Measurements from ENCODE around the gene TMEM95. TPM values are rescaled to one million over a fixed set of nuclear protein-coding genes. Genes with fewer than 3 reads are reported as not detected.

TMEM95 gene
- total and polyA plus RNA-seq, 2 donors = 0.05 TPM; not detected in 1

DNA sequence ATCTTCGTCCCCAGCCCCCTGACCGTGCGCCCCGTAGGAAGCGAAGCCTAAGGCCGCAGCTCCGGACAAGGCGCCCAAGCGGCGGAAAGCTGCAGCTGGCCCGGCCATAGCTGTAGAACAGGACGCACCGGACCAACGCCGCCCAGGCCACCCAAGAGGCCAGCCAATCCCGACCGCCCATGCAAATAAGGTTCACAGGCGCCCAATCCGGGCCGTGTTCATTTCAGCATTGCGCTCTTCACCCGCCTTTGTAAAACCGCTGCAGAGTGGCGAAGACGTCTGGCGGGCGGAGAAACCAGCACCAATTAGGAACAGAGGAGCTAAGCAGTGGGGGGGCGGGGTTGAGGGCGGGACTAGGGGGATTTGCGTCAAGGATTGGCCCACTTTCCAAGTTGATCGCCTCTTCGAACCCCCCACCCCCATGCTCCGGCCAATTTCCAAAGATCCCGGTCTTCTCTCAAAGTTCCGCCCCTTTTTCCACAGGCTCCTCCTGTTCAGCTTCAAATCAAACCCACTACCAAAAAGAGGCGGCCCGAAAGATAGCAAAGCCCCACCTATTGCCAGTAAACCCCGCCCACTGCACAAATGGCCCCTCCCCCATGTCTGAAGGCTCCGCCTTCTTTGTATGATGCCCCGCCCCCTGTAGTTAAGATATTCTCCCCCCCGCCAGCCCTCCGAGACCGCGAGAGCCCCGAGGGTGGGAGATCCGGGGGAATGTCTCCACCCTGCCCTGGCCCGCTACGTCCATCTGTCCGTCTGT is 49.2 kb downstream of the TMEM95 start, which contains the start of gene TMEM256:
TMEM256 (minus strand) TSS at position 121 of the 760 bp plus-strand sequence; CDS start at position 108, 13 bp downstream.
- under 1% methylated on average over 49 of the region's 49 CpGs for WGBS
- peak within 1 kb of the TSS; percentile 81 to 87 for H3K4me3 ChIP-seq (ENCODE audit: low read length in 2 of 2)

DNA sequence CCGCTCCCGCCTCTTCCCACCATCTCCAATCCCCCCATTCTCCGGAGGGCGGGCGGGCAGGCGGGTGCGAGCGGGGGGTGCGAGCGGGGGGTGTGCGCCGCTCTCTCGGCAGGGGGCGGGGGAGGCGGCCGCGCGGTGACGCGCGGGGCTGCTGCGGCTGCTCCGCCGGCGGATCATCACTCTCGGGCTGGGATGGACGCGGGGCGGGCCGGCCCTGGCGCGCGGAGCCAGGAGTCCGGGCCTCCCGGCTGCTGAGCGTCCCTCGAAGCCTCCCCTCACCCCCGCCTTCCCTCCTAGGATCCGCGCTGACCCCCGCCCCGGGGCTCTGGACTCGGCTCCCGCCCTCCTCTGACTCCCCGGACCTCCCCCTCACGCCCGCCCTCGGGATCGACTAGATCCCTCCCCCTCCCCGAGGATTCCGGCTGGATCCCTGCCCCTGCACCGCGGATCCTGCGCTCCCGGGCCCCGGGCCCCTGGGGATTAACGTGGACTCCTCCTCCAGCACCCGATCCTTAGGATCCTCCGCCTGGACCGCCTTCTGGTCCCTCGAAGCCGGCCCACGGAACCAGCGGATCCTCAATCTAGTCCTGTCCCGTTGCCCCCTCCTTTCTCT is 49.9 kb downstream of the TMEM95 start:
- peak overlapping the region in 1 of 2 donors; percentile 4 for H3K27ac ChIP-seq (ENCODE audit: low read depth in 1 of 2, low read length in 1 of 2)
- no peak for DNase-seq (ENCODE audit: low read depth in 6 of 9, low spot score in 9 of 9)
- under 1% methylated on average over 65 of the region's 65 CpGs for WGBS
- H3K9me3 ChIP-seq (ENCODE audit: control insufficient read depth in 2 of 2, insufficient read depth in 1 of 2, low read length in 1 of 2) = peaks cover 0 to 5% of the 10 kb centered on the region in 2 donors
- peaks cover 37 to 54% of the 10 kb centered on the region in 2 donors for H3K27me3 ChIP-seq (ENCODE audit: control insufficient read depth in 2 of 2, insufficient read depth in 1 of 2, low read length in 1 of 2)
- H3K36me3 ChIP-seq (ENCODE audit: control insufficient read depth in 2 of 2, insufficient read depth in 2 of 2, low read length in 1 of 2) = no peaks in the 10 kb centered on the region
- peaks cover 10 to 15% of the 10 kb centered on the region in 2 donors for H3K4me1 ChIP-seq (ENCODE audit: control insufficient read depth in 2 of 2, insufficient read depth in 2 of 2, low read length in 2 of 2)
- H3K4me3 ChIP-seq (ENCODE audit: low read length in 2 of 2) = peak overlapping the region; percentile 81 to 87

More for the DNA sequence above, 49.2 kb downstream of the TMEM95 start, which contains the start of gene TMEM256:
- peak; percentile 91 to 99 (median 96) for DNase-seq (ENCODE audit: low read depth in 6 of 9, low spot score in 9 of 9)
- Histone ChIP-seq H3K36me3 (ENCODE audit: control insufficient read depth in 2 of 2, insufficient read depth in 2 of 2, low read length in 1 of 2) (no peaks in the 10 kb centered on the region), H3K9me3 (ENCODE audit: control insufficient read depth in 2 of 2, insufficient read depth in 1 of 2, low read length in 1 of 2) (peaks cover 0 to 5% of the 10 kb centered on the region in 2 donors), H3K27ac (ENCODE audit: low read depth in 1 of 2, low read length in 1 of 2) (peak within 1 kb of the TSS; percentile 74 to 89), H3K27me3 (ENCODE audit: control insufficient read depth in 2 of 2, insufficient read depth in 1 of 2, low read length in 1 of 2) (peaks cover 37 to 48% of the 10 kb centered on the region in 2 donors), H3K4me1 (ENCODE audit: control insufficient read depth in 2 of 2, insufficient read depth in 2 of 2, low read length in 2 of 2) (peaks cover 10 to 15% of the 10 kb centered on the region in 2 donors)

DNA sequence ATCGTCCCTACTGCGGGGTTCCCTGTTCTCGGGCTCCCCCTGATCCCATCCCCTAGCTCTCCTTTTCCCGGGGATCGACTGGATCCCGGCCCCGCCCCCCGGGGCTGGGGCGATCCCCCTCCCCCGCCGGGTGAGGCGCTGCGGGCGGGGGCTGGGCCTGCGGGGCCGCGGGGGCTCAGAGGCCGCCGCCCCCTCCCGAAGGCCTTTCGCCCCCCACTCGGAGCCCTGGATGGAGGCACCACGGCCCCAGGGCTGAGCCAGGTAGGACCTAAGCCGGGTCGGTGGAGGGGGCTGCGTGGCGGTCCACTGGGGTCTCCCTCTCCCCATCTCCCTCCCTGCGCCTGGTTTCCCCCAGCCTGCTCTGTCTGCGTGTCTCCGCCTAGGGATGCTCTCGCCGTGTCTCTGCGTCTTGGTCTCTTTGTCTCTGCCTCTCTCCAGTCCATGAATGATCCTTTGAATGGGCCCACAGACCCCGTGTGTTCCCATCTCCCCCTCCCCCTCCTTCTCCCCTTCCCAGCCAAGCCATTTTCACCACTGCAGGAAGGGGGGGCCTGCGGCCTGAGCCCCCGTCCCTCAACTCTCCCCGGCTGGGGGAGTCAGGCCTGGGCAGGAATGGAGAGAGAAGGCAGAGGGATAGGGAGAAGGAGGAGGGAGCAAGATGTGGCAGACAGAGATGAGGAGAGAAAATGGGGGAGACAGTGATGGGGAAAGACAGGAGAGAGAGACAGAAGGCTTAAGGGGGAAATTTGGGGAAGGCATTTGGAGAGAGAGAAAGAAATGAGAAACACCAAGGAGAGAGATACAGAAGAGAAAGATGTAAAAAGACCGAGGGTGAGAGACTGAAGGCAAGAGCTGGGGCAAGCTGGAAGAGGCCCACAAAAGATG is 50.6 kb downstream of the TMEM95 start:
- 28% methylated on average over 38 of the region's 38 CpGs for WGBS
- Histone ChIP-seq H3K27ac (ENCODE audit: low read depth in 1 of 2, low read length in 1 of 2) (no peak overlapping the region), H3K4me3 (ENCODE audit: low read length in 2 of 2) (peak overlapping the region; percentile 20 to 87), H3K4me1 (ENCODE audit: control insufficient read depth in 2 of 2, insufficient read depth in 2 of 2, low read length in 2 of 2) (peaks cover 10 to 15% of the 10 kb centered on the region in 2 donors), H3K9me3 (ENCODE audit: control insufficient read depth in 2 of 2, insufficient read depth in 1 of 2, low read length in 1 of 2) (peaks cover 0 to 5% of the 10 kb centered on the region in 2 donors), H3K27me3 (ENCODE audit: control insufficient read depth in 2 of 2, insufficient read depth in 1 of 2, low read length in 1 of 2) (peaks cover 37 to 62% of the 10 kb centered on the region in 2 donors), H3K36me3 (ENCODE audit: control insufficient read depth in 2 of 2, insufficient read depth in 2 of 2, low read length in 1 of 2) (no peaks in the 10 kb centered on the region)
- DNase-seq (ENCODE audit: low read depth in 6 of 9, low spot score in 9 of 9) = no peak

DNA sequence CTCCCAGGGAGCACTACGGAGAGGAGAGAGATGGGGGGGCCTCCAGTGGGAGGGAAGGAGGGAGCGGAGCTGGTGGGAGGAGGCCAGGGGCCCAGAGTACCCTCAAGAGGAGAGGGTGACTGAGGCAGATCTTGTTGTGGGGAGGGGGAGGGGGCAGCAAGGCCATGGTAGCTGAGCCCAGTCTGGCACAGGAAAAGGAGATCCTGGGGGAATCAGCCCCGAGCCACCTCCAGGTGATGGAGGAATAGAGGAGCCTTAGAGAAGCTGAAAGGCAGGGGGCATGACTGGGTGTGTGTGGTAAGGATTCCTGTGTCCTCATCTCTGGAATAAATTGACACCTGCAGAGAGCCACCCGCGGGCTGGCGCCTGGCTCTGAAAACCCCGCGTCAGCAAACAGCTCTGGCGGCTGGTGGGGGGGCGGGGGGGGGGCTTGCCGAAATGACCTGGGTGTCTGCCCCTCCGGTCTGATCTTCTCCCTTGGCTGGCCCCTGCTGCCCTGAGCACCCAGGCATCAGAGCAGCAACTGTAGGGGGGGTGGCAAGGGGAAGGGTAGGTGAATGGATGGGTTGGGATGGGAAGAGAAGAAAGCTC is 51.4 kb downstream of the TMEM95 start:
- DNase-seq (ENCODE audit: low read depth in 6 of 9, low spot score in 9 of 9) = no peak
- WGBS = 84% methylated on average over 12 of the region's 12 CpGs

More for the DNA sequence above, 51.4 kb downstream of the TMEM95 start:
- Histone ChIP-seq H3K27ac (ENCODE audit: low read depth in 1 of 2, low read length in 1 of 2) (no peak overlapping the region), H3K27me3 (ENCODE audit: control insufficient read depth in 2 of 2, insufficient read depth in 1 of 2, low read length in 1 of 2) (peaks cover 37 to 69% of the 10 kb centered on the region in 2 donors), H3K36me3 (ENCODE audit: control insufficient read depth in 2 of 2, insufficient read depth in 2 of 2, low read length in 1 of 2) (no peaks in the 10 kb centered on the region), H3K4me3 (ENCODE audit: low read length in 2 of 2) (no peak overlapping the region), H3K4me1 (ENCODE audit: control insufficient read depth in 2 of 2, insufficient read depth in 2 of 2, low read length in 2 of 2) (peaks cover 10 to 15% of the 10 kb centered on the region in 2 donors), H3K9me3 (ENCODE audit: control insufficient read depth in 2 of 2, insufficient read depth in 1 of 2, low read length in 1 of 2) (peaks cover 0 to 5% of the 10 kb centered on the region in 2 donors)

Other genes with a start within 250 kb of the TMEM95 start
Only the 30 nearest of the 36 such genes appear.
- 0.90 TPM for gene ASGR1, start 175.8 kb upstream of the TMEM95 start, total RNA-seq
- 3.3 TPM for gene ASGR1, start 175.8 kb upstream of the TMEM95 start, polyA plus RNA-seq
- gene DLG4, start 135.3 kb upstream of the TMEM95 start, total RNA-seq = 8.5 TPM
- 15.1 TPM for gene DLG4, start 135.3 kb upstream of the TMEM95 start, polyA plus RNA-seq
- gene ACADVL, start 135.2 kb upstream of the TMEM95 start, total RNA-seq = 221 TPM
- gene ACADVL, start 135.2 kb upstream of the TMEM95 start, polyA plus RNA-seq = 990 TPM
- gene DVL2, start 120.6 kb upstream of the TMEM95 start, total RNA-seq = 21.8 TPM
- 26.6 TPM for gene DVL2, start 120.6 kb upstream of the TMEM95 start, polyA plus RNA-seq
- gene PHF23, start 115.7 kb upstream of the TMEM95 start, total RNA-seq = 51.6 TPM
- gene PHF23, start 115.7 kb upstream of the TMEM95 start, polyA plus RNA-seq = 47.5 TPM
- 245 TPM for gene GABARAP, start 112.7 kb upstream of the TMEM95 start, total RNA-seq
- gene GABARAP, start 112.7 kb upstream of the TMEM95 start, polyA plus RNA-seq = 846 TPM
- 19.5 TPM for gene CTDNEP1, start 103.4 kb upstream of the TMEM95 start, total RNA-seq
- 79.7 TPM for gene CTDNEP1, start 103.4 kb upstream of the TMEM95 start, polyA plus RNA-seq
- 50.7 TPM for gene ELP5, start 102.9 kb upstream of the TMEM95 start, total RNA-seq
- 35.9 TPM for gene ELP5, start 102.9 kb upstream of the TMEM95 start, polyA plus RNA-seq
- 6.3 TPM for gene CLDN7, start 92.7 kb upstream of the TMEM95 start, total RNA-seq
- gene CLDN7, start 92.7 kb upstream of the TMEM95 start, polyA plus RNA-seq = 34.9 TPM
- 0.19 TPM for gene SLC2A4, start 73.4 kb upstream of the TMEM95 start, total RNA-seq
- gene SLC2A4, start 73.4 kb upstream of the TMEM95 start, polyA plus RNA-seq = 1.2 TPM
- gene YBX2, start 60.5 kb upstream of the TMEM95 start, total RNA-seq = 0.66 TPM
- 0.48 TPM for gene YBX2, start 60.5 kb upstream of the TMEM95 start, polyA plus RNA-seq
- 305 TPM for gene EIF5A, start 47.5 kb upstream of the TMEM95 start, total RNA-seq
- 324 TPM for gene EIF5A, start 47.5 kb upstream of the TMEM95 start, polyA plus RNA-seq
- gene GPS2, start 39.8 kb upstream of the TMEM95 start, total RNA-seq = 49.2 TPM
- gene GPS2, start 39.8 kb upstream of the TMEM95 start, polyA plus RNA-seq = 71.3 TPM
- 12.3 TPM for gene NEURL4, start 25.8 kb upstream of the TMEM95 start, total RNA-seq
- gene NEURL4, start 25.8 kb upstream of the TMEM95 start, polyA plus RNA-seq = 39.6 TPM
- 167 TPM for gene ACAP1, start 18.6 kb upstream of the TMEM95 start, total RNA-seq
- 364 TPM for gene ACAP1, start 18.6 kb upstream of the TMEM95 start, polyA plus RNA-seq
- 3.0 TPM for gene KCTD11, start 3.0 kb upstream of the TMEM95 start, total RNA-seq
- 9.9 TPM for gene KCTD11, start 3.0 kb upstream of the TMEM95 start, polyA plus RNA-seq
- 1.8 TPM for gene TNK1, start 25.9 kb downstream of the TMEM95 start, total RNA-seq
- gene TNK1, start 25.9 kb downstream of the TMEM95 start, polyA plus RNA-seq = 7.2 TPM
- 9.3 TPM for gene PLSCR3, start 39.4 kb downstream of the TMEM95 start, total RNA-seq
- 32.7 TPM for gene PLSCR3, start 39.4 kb downstream of the TMEM95 start, polyA plus RNA-seq
- gene TMEM256, start 48.9 kb downstream of the TMEM95 start, total RNA-seq = 109 TPM
- 152 TPM for gene TMEM256, start 48.9 kb downstream of the TMEM95 start, polyA plus RNA-seq
- 0.38 TPM for gene NLGN2, start 52.7 kb downstream of the TMEM95 start, total RNA-seq
- 5.6 TPM for gene NLGN2, start 52.7 kb downstream of the TMEM95 start, polyA plus RNA-seq
- gene SPEM1, start 65.2 kb downstream of the TMEM95 start, total RNA-seq = not detected
- not detected for gene SPEM1, start 65.2 kb downstream of the TMEM95 start, polyA plus RNA-seq
- not detected for gene SPEM2, start 70.5 kb downstream of the TMEM95 start, total RNA-seq
- 0.02 TPM for gene SPEM2, start 70.5 kb downstream of the TMEM95 start, polyA plus RNA-seq
- gene SPEM3, start 73.7 kb downstream of the TMEM95 start, total RNA-seq = not detected
- not detected for gene SPEM3, start 73.7 kb downstream of the TMEM95 start, polyA plus RNA-seq
- 6.8 TPM for gene TMEM102, start 80.3 kb downstream of the TMEM95 start, total RNA-seq
- 5.1 TPM for gene TMEM102, start 80.3 kb downstream of the TMEM95 start, polyA plus RNA-seq
- gene FGF11, start 84.4 kb downstream of the TMEM95 start, total RNA-seq = 5.8 TPM
- gene FGF11, start 84.4 kb downstream of the TMEM95 start, polyA plus RNA-seq = 5.5 TPM
- gene CHRNB1, start 89.9 kb downstream of the TMEM95 start, total RNA-seq = 12.9 TPM
- 18.5 TPM for gene CHRNB1, start 89.9 kb downstream of the TMEM95 start, polyA plus RNA-seq
- 10.9 TPM for gene ZBTB4, start 124.5 kb downstream of the TMEM95 start, total RNA-seq
- 29.5 TPM for gene ZBTB4, start 124.5 kb downstream of the TMEM95 start, polyA plus RNA-seq
- not detected for gene SLC35G6, start 126.3 kb downstream of the TMEM95 start, total RNA-seq
- 0.09 TPM for gene SLC35G6, start 126.3 kb downstream of the TMEM95 start, polyA plus RNA-seq
- 23.5 TPM for gene POLR2A, start 129.2 kb downstream of the TMEM95 start, total RNA-seq
- 33.5 TPM for gene POLR2A, start 129.2 kb downstream of the TMEM95 start, polyA plus RNA-seq
- 4.2 TPM for gene TNFSF12, start 193.9 kb downstream of the TMEM95 start, total RNA-seq
- gene TNFSF12, start 193.9 kb downstream of the TMEM95 start, polyA plus RNA-seq = 21.3 TPM

Data from thymus (tissue), 11 donors.